Stimulated activated CD8-positive, alpha-beta memory T cell treated with anti-CD3 and anti-CD28 coated beads, Interleukin-7, amount 100 ng/mL, for 48 hours (primary cell): ENCODE measurements around the gene CWF19L1.

Experiments used
- DNase-seq, 2 donors: peaks; one replicate each; pipeline ENCODE4 v3.0.0-alpha.2; 2020; ENCODE audit warnings: low read depth in 1 of 2; ENCODE audit errors: extremely low read depth in 1 of 2

The CWF19L1 gene

GRCh38 chr10:100253041-100253440 lies 14.4 kb downstream of the CWF19L1 start:
- no peak for DNase-seq

- no peak for DNase-seq
These were observed 18.6 kb downstream of the CWF19L1 start for GRCh38 chr10:100248820-100249219.

GRCh38 chr10:100245484-100246220 lies 21.8 kb downstream of the CWF19L1 start:
- no peak for DNase-seq

GRCh38 chr10:100239851-100240250 lies 27.6 kb downstream of the CWF19L1 start:
- no peak for DNase-seq

GRCh38 chr10:100238429-100238828 lies 29.0 kb downstream of the CWF19L1 start:
- DNase-seq, result no peak

- no peak for DNase-seq
These were observed 35.3 kb downstream of the CWF19L1 start for GRCh38 chr10:100232101-100232500.

GRCh38 chr10:100229819-100230422 lies 37.5 kb downstream of the CWF19L1 start:
- no peak for DNase-seq

- no peak for DNase-seq
These were observed 43.6 kb downstream of the CWF19L1 start for GRCh38 chr10:100223879-100224278.

- DNase-seq, result no peak
These were observed 44.9 kb downstream of the CWF19L1 start for GRCh38 chr10:100222529-100222928.

GRCh38 chr10:100216006-100216405 lies 51.4 kb downstream of the CWF19L1 start:
- DNase-seq, result no peak

- DNase-seq, result no peak
These were observed 58.1 kb downstream of the CWF19L1 start for GRCh38 chr10:100209303-100209702.

- DNase-seq, result no peak
These were observed 59.2 kb downstream of the CWF19L1 start for GRCh38 chr10:100208276-100208675.

- DNase-seq, result no peak
These were observed 63.1 kb downstream of the CWF19L1 start for GRCh38 chr10:100204370-100204769.

- no peak for DNase-seq
These were observed 65.9 kb downstream of the CWF19L1 start for GRCh38 chr10:100201549-100201948.

- no peak for DNase-seq
These were observed 72.7 kb downstream of the CWF19L1 start for GRCh38 chr10:100194711-100195110.

GRCh38 chr10:100192350-100192749 lies 75.1 kb downstream of the CWF19L1 start:
- no peak for DNase-seq

GRCh38 chr10:100186253-100187212 lies 80.9 kb downstream of the CWF19L1 start:
- peak in 1 of 2 donors; percentile 8 for DNase-seq

GRCh38 chr10:100185364-100186252 lies 81.8 kb downstream of the CWF19L1 start, which contains the start of gene ERLIN1:
TSS of gene ERLIN1 (minus strand) at chr10:100186029. CDS start at chr10:100185626, 403 bp downstream.
- peak; percentile 87 to 89 for DNase-seq

- DNase-seq, result no peak
These were observed 82.6 kb downstream of the CWF19L1 start for GRCh38 chr10:100184840-100185239.

GRCh38 chr10:100184426-100184825 lies 83.0 kb downstream of the CWF19L1 start:
- no peak for DNase-seq
